ENCODE measurements around the gene ZSCAN22. TPM values are rescaled to one million over a fixed set of nuclear protein-coding genes. Genes with fewer than 3 reads are reported as not detected.
A peak's percentile ranks its signal among the peaks of the same experiment; 100 is the strongest.

The ZSCAN22 gene
- total and polyA plus RNA-seq, 2 of the 13 experiments (the other 11 are each of a cell fraction or from before 2014, with no cell fraction given): 2.5 to 3.5 TPM

GRCh38 chr19:58319241-58319640, 7.6 kb upstream of the ZSCAN22 start:
- DNase-seq (ENCODE audit: low spot score) (no peak), ATAC-seq (no peak), FAIRE-seq (no peak)
- CTCF ChIA-PET (ENCODE audit: low intra/inter-chr PET ratio, low total read pairs): no interaction called here
- Histone ChIP-seq H3K9me3 (ENCODE audit: low read length) (no peaks in the 10 kb centered on the region), H2AFZ (ENCODE audit: low read length) (no peak overlapping the region), H3K9ac (ENCODE audit: insufficient read depth, low read depth, low read length) (no peak overlapping the region), H4K20me1 (ENCODE audit: insufficient read depth, low read length) (no peaks in the 10 kb centered on the region), H3K79me2 (ENCODE audit: insufficient read depth, low read length) (no peaks in the 10 kb centered on the region), H3K4me2 (ENCODE audit: low read depth, low read length) (no peak overlapping the region), H3K4me1 (ENCODE audit: insufficient read depth, low read length) (no peaks in the 10 kb centered on the region), H3K36me3 (replicated peaks in 1 of 2; ENCODE audit: control insufficient read depth in 1 of 2, insufficient read depth in 2 of 2, low read length in 2 of 2) (peaks cover 0 to 9% of the 10 kb centered on the region in 2 experiments; a peak in 2 of 5 replicates), H3K27me3 (ENCODE audit: control insufficient read depth in 1 of 2, insufficient read depth in 2 of 2, low read length in 2 of 2) (no peaks in the 10 kb centered on the region), H3K27ac (ENCODE audit: extremely low read length, insufficient read depth, low read length) (no peak overlapping the region), H3K4me3 (replicated peaks in 1 of 3; ENCODE audit: insufficient read depth in 1 of 3, low read depth in 2 of 3, low read length in 3 of 3) (no peak overlapping the region)
- TF ChIP-seq KDM5B (CRISPR knock-in tag; IDR thresholded peaks at IDR 0.05; ENCODE audit: borderline replicate concordance) (no peak), AGO2 (optimal IDR thresholded peaks at IDR 0.05; ENCODE audit: low read depth, low read length) (peak; percentile 18)
- BruUV-seq (replicated peaks): no TSS peak
- intact Hi-C loops (cut with micrococcal nuclease; ENCODE audit: unreplicated experiment) (no loop called here), in situ Hi-C loops (cut with HindIII; ENCODE audit: extremely low pct_ligation_motif_present, low pct_unique_long_range_greater_than_20kb) (no loop called here)
- POLR2A ChIA-PET: no interaction called here
- WGBS (ENCODE audit: low lambda C conversion rate): 92% methylated on average over 6 of the region's 10 CpGs

GRCh38 chr19:58325311-58326022, 1.3 kb upstream of the ZSCAN22 start:
- POLR2A ChIA-PET: interaction anchor here (0.6 to 2.1 kb wide), 6 partner anchors 21 to 225 kb away, joined by 3 to 22 read pairs (median 6); partner anchors contain the start of genes ERVK3-1, ZBTB45, ZNF274 and ZNF497

More at GRCh38 chr19:58325311-58326022, 1.3 kb upstream of the ZSCAN22 start:
- no peak for TF ChIP-seq RBM39 (IDR thresholded peaks at IDR 0.05; ENCODE audit: low read depth, low read length, poor library complexity, severe bottlenecking)
- in situ Hi-C loops (cut with HindIII; ENCODE audit: extremely low pct_ligation_motif_present, low pct_unique_long_range_greater_than_20kb) (no loop called here), intact Hi-C loops (cut with micrococcal nuclease; ENCODE audit: unreplicated experiment) (loop anchor here (2.0 to 5.0 kb wide), 5 partner anchors 47 to 192 kb away; partner anchors contain the start of genes ZBTB45, ZNF274, ZNF324 and ZNF584)
- Histone ChIP-seq H3K4me2 (ENCODE audit: low read depth, low read length) (peak overlapping the region; percentile 91), H3K27me3 (ENCODE audit: control insufficient read depth in 1 of 2, insufficient read depth in 2 of 2, low read length in 2 of 2) (no peaks in the 10 kb centered on the region; a peak in 1 of 5 replicates), H3K4me1 (ENCODE audit: insufficient read depth, low read length) (peaks cover 39% of the 10 kb centered on the region), H3K79me2 (ENCODE audit: insufficient read depth, low read length) (peaks cover 22% of the 10 kb centered on the region), H3K4me3 (replicated peaks in 1 of 3; ENCODE audit: insufficient read depth in 1 of 3, low read depth in 2 of 3, low read length in 3 of 3) (peak overlapping the region; percentile 83 to 95 (median 89)), H3K27ac (ENCODE audit: extremely low read length, insufficient read depth, low read length) (no peak overlapping the region), H3K9ac (ENCODE audit: insufficient read depth, low read depth, low read length) (peak overlapping the region; percentile 85), H4K20me1 (ENCODE audit: insufficient read depth, low read length) (no peaks in the 10 kb centered on the region), H2AFZ (ENCODE audit: low read length) (no peak overlapping the region), H3K9me3 (ENCODE audit: low read length) (no peaks in the 10 kb centered on the region), H3K36me3 (replicated peaks in 1 of 2; ENCODE audit: control insufficient read depth in 1 of 2, insufficient read depth in 2 of 2, low read length in 2 of 2) (no peaks in the 10 kb centered on the region)
- DNase-seq (ENCODE audit: low spot score) (no peak), ATAC-seq (no peak), FAIRE-seq (no peak)
- CTCF ChIA-PET (ENCODE audit: low intra/inter-chr PET ratio, low total read pairs): no interaction called here
- WGBS (ENCODE audit: low lambda C conversion rate): 57% methylated on average over 6 of the region's 6 CpGs
- no TSS peak for BruUV-seq (replicated peaks)
